ENCODE results near the gene RHPN2.
"Not testable (repeated sequence)": the region's sequence is repeated elsewhere in the genome, so short reads cannot be mapped to it uniquely, and the experiment has no call there.

RHPN2 gene

DNA sequence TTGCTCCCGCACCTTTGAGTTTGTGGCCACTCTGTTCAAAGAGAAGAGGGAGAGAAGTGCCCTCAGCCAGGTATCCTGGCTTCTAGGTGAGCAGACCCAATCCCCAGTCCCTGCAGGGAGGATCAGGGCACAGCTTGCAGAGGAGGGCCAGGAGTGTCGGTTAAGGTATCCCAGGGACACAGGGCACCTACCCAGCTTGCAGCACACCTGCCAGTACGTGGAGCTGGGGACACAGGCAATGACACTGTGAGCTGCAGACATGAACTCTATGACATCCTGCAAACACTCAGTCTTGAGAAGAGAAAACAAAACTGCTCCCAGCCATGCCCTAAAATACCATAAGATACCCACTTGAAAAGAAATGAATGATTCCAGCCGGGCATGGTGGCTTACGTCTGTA is 38.1 kb downstream of the RHPN2 start:
- WGBS, 2 experiments (ENCODE audit: insufficient coverage in 2 of 2), result 88 to 100% methylated on average over 2 to 3 of the region's 5 CpGs

GRCh38 chr19:33025468-33026238 is 39.0 kb downstream of the RHPN2 start:
- not testable (repeated sequence) for H3K4me1 ChIP-seq (ENCODE audit: control insufficient read depth, insufficient read depth, low read length, poor library complexity, severe bottlenecking); H3K27ac ChIP-seq (ENCODE audit: low read depth, low read length, severe bottlenecking); H3K36me3 ChIP-seq (ENCODE audit: control insufficient read depth, insufficient read depth, low read length); H3K4me3 ChIP-seq (ENCODE audit: extremely low read depth, insufficient read depth, low read length, poor library complexity, severe bottlenecking)
- WGBS, 2 experiments (ENCODE audit: insufficient coverage in 2 of 2), result 91 to 100% methylated on average over 5 of the region's 12 CpGs
- peaks cover 11% of the 10 kb centered on the region for H3K9me3 ChIP-seq (ENCODE audit: control insufficient read depth, low read length)

More for the DNA sequence above, 38.1 kb downstream of the RHPN2 start:
- H3K36me3 ChIP-seq (ENCODE audit: control insufficient read depth, insufficient read depth, low read length); H3K4me3 ChIP-seq (ENCODE audit: extremely low read depth, insufficient read depth, low read length, poor library complexity, severe bottlenecking); H3K27ac ChIP-seq (ENCODE audit: low read depth, low read length, severe bottlenecking); H3K4me1 ChIP-seq (ENCODE audit: control insufficient read depth, insufficient read depth, low read length, poor library complexity, severe bottlenecking): not testable (repeated sequence)
- peaks cover 11% of the 10 kb centered on the region for H3K9me3 ChIP-seq (ENCODE audit: control insufficient read depth, low read length)

DNA sequence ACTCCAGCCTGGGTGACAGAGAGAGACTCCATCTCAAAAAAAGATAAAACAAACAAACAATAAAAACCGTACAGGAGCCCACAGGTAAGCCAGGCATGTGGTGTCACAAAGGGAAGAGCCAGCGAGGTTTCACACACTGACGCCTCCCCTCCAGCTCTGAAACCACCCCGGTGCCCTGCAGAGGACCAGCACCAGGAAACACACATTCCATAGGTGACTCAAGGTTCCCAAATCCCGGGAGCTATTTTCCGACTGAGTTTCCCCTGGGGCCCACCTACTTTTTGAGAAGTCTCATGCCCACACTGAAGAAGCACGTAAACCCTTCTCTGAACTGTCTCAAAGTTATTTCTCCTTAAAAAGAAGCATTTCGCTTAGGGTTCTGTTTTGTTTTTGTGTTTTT is 40.3 kb downstream of the RHPN2 start:
- H3K27ac ChIP-seq (ENCODE audit: low read depth, low read length, severe bottlenecking), result no peak overlapping the region
- no peaks in the 10 kb centered on the region for H3K9me3 ChIP-seq (ENCODE audit: control insufficient read depth, low read length)
- H3K4me1 ChIP-seq (ENCODE audit: control insufficient read depth, insufficient read depth, low read length, poor library complexity, severe bottlenecking), result peaks cover 5% of the 10 kb centered on the region
- H3K36me3 ChIP-seq (ENCODE audit: control insufficient read depth, insufficient read depth, low read length), result no peaks in the 10 kb centered on the region
- WGBS, 2 experiments (ENCODE audit: insufficient coverage in 2 of 2), result 85 to 87% methylated on average over 6 to 8 of the region's 8 CpGs
- no peak overlapping the region for H3K4me3 ChIP-seq (ENCODE audit: extremely low read depth, insufficient read depth, low read length, poor library complexity, severe bottlenecking)

DNA sequence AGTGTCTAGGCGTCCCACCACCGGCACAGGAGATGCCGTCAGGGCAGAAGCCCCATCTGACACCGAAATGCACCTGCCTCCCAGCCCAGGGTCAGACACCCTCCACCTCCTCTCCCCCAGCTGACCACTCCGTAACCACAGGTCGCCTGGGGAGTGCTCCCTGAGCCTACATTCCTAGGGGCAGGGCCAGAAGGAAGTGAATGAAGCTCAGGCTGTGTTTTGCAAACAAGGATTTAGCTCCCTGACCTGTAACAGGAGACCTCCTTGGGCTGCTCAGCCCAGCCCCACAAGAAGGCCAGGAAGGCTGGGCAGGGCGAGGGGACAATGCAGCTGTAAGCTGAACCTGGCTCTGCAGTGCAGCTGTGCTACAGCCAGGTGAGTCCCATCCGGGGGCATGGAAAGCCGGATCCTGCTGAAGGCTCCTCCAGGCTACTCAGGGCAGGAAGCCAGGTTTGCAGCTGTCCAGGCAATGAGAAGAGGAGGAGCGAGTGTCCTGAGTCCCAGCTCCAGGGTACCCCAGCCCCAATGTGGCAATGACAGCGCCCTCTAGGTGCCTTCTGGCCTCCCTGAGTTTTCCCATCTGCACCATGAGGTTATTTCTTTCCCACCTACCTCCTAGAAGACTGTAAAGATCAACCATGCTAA is 42.1 kb downstream of the RHPN2 start:
- Histone ChIP-seq H3K9me3 (ENCODE audit: control insufficient read depth, low read length) (no peaks in the 10 kb centered on the region), H3K4me1 (ENCODE audit: control insufficient read depth, insufficient read depth, low read length, poor library complexity, severe bottlenecking) (peaks cover 5% of the 10 kb centered on the region), H3K4me3 (ENCODE audit: extremely low read depth, insufficient read depth, low read length, poor library complexity, severe bottlenecking) (no peak overlapping the region), H3K27ac (ENCODE audit: low read depth, low read length, severe bottlenecking) (no peak overlapping the region), H3K36me3 (ENCODE audit: control insufficient read depth, insufficient read depth, low read length) (no peaks in the 10 kb centered on the region)
- WGBS, 2 experiments (ENCODE audit: insufficient coverage in 2 of 2), result 40 to 45% methylated on average over 5 to 9 of the region's 11 CpGs

GRCh38 chr19:33010891-33011290 is 53.8 kb downstream of the RHPN2 start:
- not testable (repeated sequence) for H3K27ac ChIP-seq (ENCODE audit: low read depth, low read length, severe bottlenecking); H3K4me1 ChIP-seq (ENCODE audit: control insufficient read depth, insufficient read depth, low read length, poor library complexity, severe bottlenecking); H3K4me3 ChIP-seq (ENCODE audit: extremely low read depth, insufficient read depth, low read length, poor library complexity, severe bottlenecking); H3K9me3 ChIP-seq (ENCODE audit: control insufficient read depth, low read length)
- peaks cover 16% of the 10 kb centered on the region for H3K36me3 ChIP-seq (ENCODE audit: control insufficient read depth, insufficient read depth, low read length)
- 89% methylated on average over 3 of the region's 4 CpGs; no CpG with 5 or more reads in 1 of the 2 experiments for WGBS, 2 experiments (ENCODE audit: insufficient coverage in 2 of 2)

GRCh38 chr19:33008738-33009137 is 56.0 kb downstream of the RHPN2 start:
- Histone ChIP-seq H3K9me3 (ENCODE audit: control insufficient read depth, low read length) (no peaks in the 10 kb centered on the region), H3K36me3 (ENCODE audit: control insufficient read depth, insufficient read depth, low read length) (peaks cover 21% of the 10 kb centered on the region), H3K4me1 (ENCODE audit: control insufficient read depth, insufficient read depth, low read length, poor library complexity, severe bottlenecking) (no peaks in the 10 kb centered on the region), H3K27ac (ENCODE audit: low read depth, low read length, severe bottlenecking) (no peak overlapping the region), H3K4me3 (ENCODE audit: extremely low read depth, insufficient read depth, low read length, poor library complexity, severe bottlenecking) (no peak overlapping the region)
- WGBS, 2 experiments (ENCODE audit: insufficient coverage in 2 of 2), result 86 to 100% methylated on average over 3 of the region's 4 CpGs

DNA sequence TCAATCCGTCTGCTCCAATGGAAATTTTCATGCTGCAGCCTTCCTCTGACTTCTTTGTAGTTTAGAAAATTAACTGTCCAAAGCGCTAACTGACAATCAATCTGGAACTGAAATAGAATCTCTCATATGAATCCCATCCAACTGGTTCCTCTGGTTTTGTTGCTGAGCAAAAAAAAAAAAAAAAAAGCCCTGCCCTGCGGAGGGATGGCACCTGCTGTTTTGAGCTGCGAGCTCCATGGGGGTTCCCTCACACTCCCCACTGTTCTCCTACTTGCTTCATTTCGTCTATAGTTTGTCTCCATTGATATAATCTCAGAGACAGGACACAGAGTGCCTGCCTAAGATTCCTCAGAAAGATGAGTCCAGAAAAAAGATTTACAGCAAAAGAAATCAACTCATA is 59.2 kb downstream of the RHPN2 start:
- no peak overlapping the region for H3K27ac ChIP-seq (ENCODE audit: low read depth, low read length, severe bottlenecking)
- peaks cover 15% of the 10 kb centered on the region for H3K36me3 ChIP-seq (ENCODE audit: control insufficient read depth, insufficient read depth, low read length)
- H3K4me1 ChIP-seq (ENCODE audit: control insufficient read depth, insufficient read depth, low read length, poor library complexity, severe bottlenecking), result no peaks in the 10 kb centered on the region
- no peaks in the 10 kb centered on the region for H3K9me3 ChIP-seq (ENCODE audit: control insufficient read depth, low read length)
- no peak overlapping the region for H3K4me3 ChIP-seq (ENCODE audit: extremely low read depth, insufficient read depth, low read length, poor library complexity, severe bottlenecking)
- 62 to 70% methylated on average over 3 of the region's 5 CpGs for WGBS, 2 experiments (ENCODE audit: insufficient coverage in 2 of 2)

GRCh38 chr19:33003424-33004024 is 61.2 kb downstream of the RHPN2 start:
- not testable (repeated sequence) for H3K4me1 ChIP-seq (ENCODE audit: control insufficient read depth, insufficient read depth, low read length, poor library complexity, severe bottlenecking); H3K4me3 ChIP-seq (ENCODE audit: extremely low read depth, insufficient read depth, low read length, poor library complexity, severe bottlenecking); H3K9me3 ChIP-seq (ENCODE audit: control insufficient read depth, low read length); H3K27ac ChIP-seq (ENCODE audit: low read depth, low read length, severe bottlenecking)
- peaks cover 14% of the 10 kb centered on the region for H3K36me3 ChIP-seq (ENCODE audit: control insufficient read depth, insufficient read depth, low read length)
- WGBS, 2 experiments (ENCODE audit: insufficient coverage in 2 of 2), result 100% methylated on average over 1 to 3 of the region's 6 CpGs

- H3K4me3 ChIP-seq (ENCODE audit: extremely low read depth, insufficient read depth, low read length, poor library complexity, severe bottlenecking); H3K9me3 ChIP-seq (ENCODE audit: control insufficient read depth, low read length); H3K27ac ChIP-seq (ENCODE audit: low read depth, low read length, severe bottlenecking); H3K4me1 ChIP-seq (ENCODE audit: control insufficient read depth, insufficient read depth, low read length, poor library complexity, severe bottlenecking): not testable (repeated sequence)
- 92 to 93% methylated on average over 8 to 13 of the region's 15 CpGs for WGBS, 2 experiments (ENCODE audit: insufficient coverage in 2 of 2)
- H3K36me3 ChIP-seq (ENCODE audit: control insufficient read depth, insufficient read depth, low read length), result peaks cover 10% of the 10 kb centered on the region
Measured at GRCh38 chr19:33002126-33002865, 62.4 kb downstream of the RHPN2 start.

DNA sequence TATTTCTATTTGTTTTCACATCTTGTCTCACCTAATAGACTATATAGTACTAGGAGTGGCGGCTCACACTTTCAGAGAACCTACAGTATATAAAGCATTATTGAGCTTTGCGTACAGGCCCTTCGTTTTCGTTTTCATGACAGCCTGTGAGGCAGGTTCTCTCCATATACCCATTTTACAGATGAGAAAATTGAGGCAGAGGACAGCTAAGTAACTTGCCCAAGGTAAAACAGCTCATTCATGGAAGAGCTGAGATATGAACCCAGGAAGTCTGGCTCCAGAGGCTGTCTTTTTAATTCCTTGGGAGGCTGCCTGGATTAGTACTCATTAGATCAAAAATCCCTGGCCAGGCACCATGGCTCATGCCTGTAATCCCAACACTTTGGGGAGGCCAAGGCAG is 63.8 kb downstream of the RHPN2 start:
- no peak overlapping the region for H3K27ac ChIP-seq (ENCODE audit: low read depth, low read length, severe bottlenecking)
- WGBS, 2 experiments (ENCODE audit: insufficient coverage in 2 of 2), result 94 to 100% methylated on average over 3 to 4 of the region's 4 CpGs
- H3K4me3 ChIP-seq (ENCODE audit: extremely low read depth, insufficient read depth, low read length, poor library complexity, severe bottlenecking), result no peak overlapping the region
- H3K9me3 ChIP-seq (ENCODE audit: control insufficient read depth, low read length), result no peaks in the 10 kb centered on the region
- no peaks in the 10 kb centered on the region for H3K4me1 ChIP-seq (ENCODE audit: control insufficient read depth, insufficient read depth, low read length, poor library complexity, severe bottlenecking)
- H3K36me3 ChIP-seq (ENCODE audit: control insufficient read depth, insufficient read depth, low read length), result peaks cover 8% of the 10 kb centered on the region
